ENCODE results near the gene ERGIC1.
A peak's percentile ranks its signal among the peaks of the same experiment; 100 is the strongest.

ERGIC1 gene

DNA sequence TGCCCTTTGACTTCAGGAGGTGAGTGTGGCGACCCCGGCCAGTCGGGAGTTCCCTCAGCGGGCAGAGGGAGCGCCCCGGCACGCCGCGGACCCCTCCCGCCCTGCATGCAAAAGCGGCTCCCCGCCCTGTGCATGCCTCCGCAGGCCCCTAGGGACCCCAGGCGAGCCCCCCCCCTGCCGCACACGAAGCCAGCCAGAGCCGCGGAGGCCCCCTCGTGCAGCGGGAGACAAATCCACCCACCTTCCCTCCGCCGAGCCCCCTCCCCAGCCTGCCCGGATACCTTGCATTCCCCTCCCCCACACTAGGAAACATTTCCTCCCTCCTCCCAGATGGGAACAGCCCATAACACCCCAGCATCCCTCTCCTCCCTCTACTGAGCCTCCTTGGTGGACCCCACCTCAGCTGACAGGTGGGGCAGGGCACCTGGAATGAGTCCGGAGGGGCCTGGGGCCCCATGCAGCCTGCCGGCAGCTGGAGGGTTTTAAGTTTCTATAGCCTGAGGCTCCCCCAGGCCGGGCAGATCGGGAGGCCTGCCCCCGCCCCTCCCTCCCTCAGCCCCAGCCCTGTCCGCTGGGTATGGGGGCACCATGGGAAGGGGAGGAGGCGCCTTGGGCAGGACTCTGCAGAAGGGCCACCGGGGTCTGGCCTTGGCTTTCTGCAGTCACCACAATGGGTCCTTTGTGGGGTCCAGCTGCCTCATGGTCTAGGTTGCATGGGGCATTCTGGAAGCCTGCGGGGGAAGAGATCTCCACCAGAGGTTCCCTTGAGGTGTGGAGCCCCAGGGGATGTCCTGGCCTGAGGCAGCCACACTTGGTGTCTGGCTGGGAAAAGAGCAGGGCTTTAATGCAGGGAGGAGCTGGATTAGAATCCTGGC is 601 bp downstream of the ERGIC1 start:
- TF ChIP-seq, protein P1, sequence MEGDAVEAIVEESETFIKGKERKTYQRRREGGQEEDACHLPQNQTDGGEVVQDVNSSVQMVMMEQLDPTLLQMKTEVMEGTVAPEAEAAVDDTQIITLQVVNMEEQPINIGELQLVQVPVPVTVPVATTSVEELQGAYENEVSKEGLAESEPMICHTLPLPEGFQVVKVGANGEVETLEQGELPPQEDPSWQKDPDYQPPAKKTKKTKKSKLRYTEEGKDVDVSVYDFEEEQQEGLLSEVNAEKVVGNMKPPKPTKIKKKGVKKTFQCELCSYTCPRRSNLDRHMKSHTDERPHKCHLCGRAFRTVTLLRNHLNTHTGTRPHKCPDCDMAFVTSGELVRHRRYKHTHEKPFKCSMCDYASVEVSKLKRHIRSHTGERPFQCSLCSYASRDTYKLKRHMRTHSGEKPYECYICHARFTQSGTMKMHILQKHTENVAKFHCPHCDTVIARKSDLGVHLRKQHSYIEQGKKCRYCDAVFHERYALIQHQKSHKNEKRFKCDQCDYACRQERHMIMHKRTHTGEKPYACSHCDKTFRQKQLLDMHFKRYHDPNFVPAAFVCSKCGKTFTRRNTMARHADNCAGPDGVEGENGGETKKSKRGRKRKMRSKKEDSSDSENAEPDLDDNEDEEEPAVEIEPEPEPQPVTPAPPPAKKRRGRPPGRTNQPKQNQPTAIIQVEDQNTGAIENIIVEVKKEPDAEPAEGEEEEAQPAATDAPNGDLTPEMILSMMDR (IDR thresholded peaks at IDR 0.05; ENCODE audit: low read depth, low read length, missing control alignments): peak; percentile 13
- peak overlapping the region; percentile 83 for H3K4me3 ChIP-seq (ENCODE audit: low read depth, low read length)
- no peak for DNase-seq (ENCODE audit: low read depth)
- in situ Hi-C loops (cut with HindIII; ENCODE audit: low sequenced_read_pairs): no loop called here

DNA sequence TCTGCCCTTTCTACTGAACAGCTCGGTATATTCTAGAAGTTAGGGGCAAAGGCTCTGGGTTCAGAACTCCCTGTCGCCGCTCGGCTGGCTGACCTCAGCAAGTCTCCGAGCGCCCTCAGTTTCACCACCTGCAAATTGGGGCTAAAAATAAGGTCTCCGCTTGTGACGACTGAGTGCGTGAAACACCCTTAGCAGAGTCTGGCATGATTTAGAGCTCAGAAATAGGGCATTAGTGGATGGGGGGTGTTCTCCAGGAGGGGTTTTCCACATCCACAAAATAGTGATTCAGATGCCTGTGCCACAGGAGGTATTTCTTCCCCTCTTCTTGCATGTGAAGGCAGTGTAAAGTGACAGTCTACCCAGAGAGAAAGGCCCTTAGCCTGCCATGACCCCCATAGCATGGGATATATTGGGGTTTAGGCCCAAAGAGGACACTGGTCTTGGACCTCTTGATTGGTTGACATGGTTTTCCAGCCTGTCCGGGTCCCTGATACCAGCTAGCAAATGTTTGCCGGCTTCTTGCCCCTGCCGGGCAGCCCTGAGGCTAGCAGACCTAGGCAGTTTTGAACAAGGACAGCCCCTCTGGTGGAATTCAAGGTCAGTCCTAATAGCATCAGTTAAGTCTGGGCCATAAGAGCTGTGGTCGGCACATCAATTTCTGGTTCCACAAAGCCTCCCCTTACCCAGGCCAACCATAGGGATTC is 1.4 kb downstream of the ERGIC1 start:
- no peak for DNase-seq (ENCODE audit: low read depth)
- TF ChIP-seq, protein P1 (IDR thresholded peaks at IDR 0.05; ENCODE audit: low read depth, low read length, missing control alignments): no peak
- in situ Hi-C loops (cut with HindIII; ENCODE audit: low sequenced_read_pairs): no loop called here
- H3K4me3 ChIP-seq (ENCODE audit: low read depth, low read length): peak overlapping the region; percentile 83

DNA sequence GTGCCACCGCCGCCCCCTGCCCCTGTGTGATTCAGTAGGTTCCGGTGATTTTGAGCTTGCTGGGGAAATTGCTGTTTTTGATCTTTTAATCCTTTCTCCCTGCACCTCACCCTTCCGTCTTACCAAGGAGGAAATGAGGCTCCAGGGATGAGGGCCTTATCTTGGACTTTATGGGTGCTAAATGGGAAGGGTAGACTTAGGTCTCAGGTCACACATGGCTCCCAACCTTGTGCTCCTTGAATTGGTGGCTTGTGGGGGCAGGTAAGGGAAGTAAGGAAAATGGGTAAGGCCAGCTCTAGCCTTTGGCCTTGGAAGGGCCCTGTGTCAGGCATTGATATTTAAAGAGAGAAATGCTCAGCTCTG is 1.9 kb downstream of the ERGIC1 start:
- in situ Hi-C loops (cut with HindIII; ENCODE audit: low sequenced_read_pairs): no loop called here
- TF ChIP-seq, protein P1 (IDR thresholded peaks at IDR 0.05; ENCODE audit: low read depth, low read length, missing control alignments): no peak
- no peak overlapping the region for H3K4me3 ChIP-seq (ENCODE audit: low read depth, low read length)
- DNase-seq (ENCODE audit: low read depth): no peak

DNA sequence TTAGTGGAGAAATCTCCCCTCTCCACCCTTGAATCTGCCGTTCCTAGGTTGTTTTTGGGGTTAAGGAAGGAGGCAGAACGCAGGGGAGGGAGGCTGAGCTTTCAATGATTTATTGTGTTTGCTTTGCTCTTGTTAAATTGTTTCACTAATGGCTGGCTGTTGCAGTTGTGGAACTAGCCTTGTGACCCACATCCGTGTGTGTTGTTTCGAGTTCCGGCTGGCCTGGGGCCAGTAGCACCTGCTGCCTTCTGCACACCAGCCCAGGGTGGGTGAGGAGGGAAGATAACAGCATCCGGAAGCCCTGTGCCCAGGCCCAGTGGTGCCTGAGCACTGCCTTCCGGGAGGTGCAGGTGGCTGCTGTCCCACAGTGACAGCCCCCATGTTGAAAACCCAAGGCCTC is 3.6 kb downstream of the ERGIC1 start:
- DNase-seq (ENCODE audit: low read depth): no peak
- in situ Hi-C loops (cut with HindIII; ENCODE audit: low sequenced_read_pairs): no loop called here
- H3K4me3 ChIP-seq (ENCODE audit: low read depth, low read length): no peak overlapping the region

DNA sequence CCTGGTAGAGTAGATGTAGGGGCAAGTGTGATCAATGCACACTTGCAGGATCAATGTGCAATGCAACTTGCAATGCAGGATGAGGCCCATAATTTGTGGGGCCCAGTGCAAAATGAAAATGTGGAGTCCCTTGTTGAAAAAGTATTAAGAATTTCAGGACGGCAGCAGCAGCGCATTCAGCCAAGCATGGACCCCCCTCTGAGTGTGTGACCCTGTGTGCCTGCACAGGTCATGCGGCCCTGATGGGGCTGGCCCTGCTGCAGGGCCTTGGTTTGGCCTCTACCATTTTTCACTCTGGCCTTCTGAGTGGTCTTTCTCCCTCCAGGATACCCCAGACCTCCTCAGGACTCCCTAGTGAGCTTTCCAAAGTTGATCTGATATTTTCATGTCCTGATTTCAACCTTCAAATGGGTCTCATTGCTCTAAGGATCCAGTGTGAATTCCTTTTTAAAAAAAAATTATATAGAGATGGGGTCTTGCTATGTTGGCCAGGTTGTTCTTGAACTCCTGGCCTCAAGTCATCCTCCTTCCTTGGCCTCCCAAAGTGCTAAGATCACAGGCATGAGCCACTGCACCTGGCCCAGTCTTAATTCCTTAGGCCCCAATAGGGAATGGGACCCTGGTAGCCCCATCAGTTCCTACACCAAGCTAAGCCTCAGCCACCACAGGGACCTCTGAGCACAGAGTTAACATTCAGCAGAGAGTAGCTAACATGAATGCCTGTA is 4.3 kb downstream of the ERGIC1 start:
- no peak overlapping the region for H3K4me3 ChIP-seq (ENCODE audit: low read depth, low read length)
- in situ Hi-C loops (cut with HindIII; ENCODE audit: low sequenced_read_pairs): no loop called here

More for the DNA sequence above, 3.6 kb downstream of the ERGIC1 start:
- TF ChIP-seq, protein P1 (IDR thresholded peaks at IDR 0.05; ENCODE audit: low read depth, low read length, missing control alignments): no peak

More for the DNA sequence above, 4.3 kb downstream of the ERGIC1 start:
- TF ChIP-seq, protein P1 (IDR thresholded peaks at IDR 0.05; ENCODE audit: low read depth, low read length, missing control alignments): no peak
- no peak for DNase-seq (ENCODE audit: low read depth)
